H9 (cell line): ENCODE results near the gene AQP5. TPM values are rescaled to one million over a fixed set of nuclear protein-coding genes. Genes with fewer than 3 reads are reported as not detected.

Experiments
- DNase-seq: peaks from one replicate; pipeline ENCODE4 v3.0.0-alpha.2; 2017
- H2AFZ ChIP-seq: one replicate; pipeline ENCODE4 v1.6.1; 2013; ENCODE audit warnings: mild to moderate bottlenecking, low read length, control low read depth, moderate library complexity
- H2AK5ac ChIP-seq: 2 replicates; pipeline ENCODE4 v1.6.1; 2013; ENCODE audit warnings: low read length, control low read depth, mixed read lengths; ENCODE audit not compliant: insufficient read length
- H2BK120ac ChIP-seq: one replicate; pipeline ENCODE4 v1.6.1; 2013; ENCODE audit warnings: low read depth, mild to moderate bottlenecking, low read length, control low read depth, inconsistent platforms; ENCODE audit not compliant: poor library complexity, severe bottlenecking
- H2BK12ac ChIP-seq: 2 replicates; pipeline ENCODE4 v1.6.1; 2013; ENCODE audit warnings: low read length, control low read depth, mixed read lengths, low read depth; ENCODE audit not compliant: insufficient read length
- H2BK15ac ChIP-seq: 2 replicates; pipeline ENCODE4 v1.6.1; 2013; ENCODE audit warnings: low read depth, low read length, control low read depth
- H2BK20ac ChIP-seq: one replicate; pipeline ENCODE4 v1.6.1; 2013; ENCODE audit warnings: low read depth, mild to moderate bottlenecking, low read length, control low read depth, inconsistent platforms; ENCODE audit not compliant: poor library complexity, severe bottlenecking
- H2BK5ac ChIP-seq: 2 replicates; pipeline ENCODE4 v1.6.1; 2013; ENCODE audit warnings: low read length, control low read depth, mixed read lengths; ENCODE audit not compliant: insufficient read length
- H3K14ac ChIP-seq: 2 replicates; pipeline ENCODE4 v1.6.1; 2013; ENCODE audit warnings: low read length, control low read depth; ENCODE audit not compliant: insufficient read depth
- H3K18ac ChIP-seq: 2 replicates; pipeline ENCODE4 v1.6.1; 2013; ENCODE audit warnings: low read depth, mild to moderate bottlenecking, mixed read lengths, low read length, control low read depth; ENCODE audit not compliant: insufficient read length
- H3K23ac ChIP-seq: 2 replicates; pipeline ENCODE4 v1.6.1; 2013; ENCODE audit warnings: low read length, control low read depth, mixed read lengths, low read depth; ENCODE audit not compliant: insufficient read length
- H3K23me2 ChIP-seq: 2 replicates; pipeline ENCODE4 v1.6.1; 2013; ENCODE audit warnings: low read depth, mild to moderate bottlenecking, mixed read lengths, low read length, control low read depth; ENCODE audit not compliant: insufficient read length, poor library complexity, severe bottlenecking
- H3K27ac ChIP-seq: 2 replicates; pipeline ENCODE4 v1.5.1; 2013; ENCODE audit warnings: low read length, control low read depth, mixed read lengths, low read depth; ENCODE audit not compliant: insufficient read length
- H3K27me3 ChIP-seq: 2 replicates; pipeline ENCODE4 v1.6.1; 2013; ENCODE audit warnings: low read length, control low read depth, inconsistent platforms; ENCODE audit not compliant: insufficient read depth
- H3K4ac ChIP-seq: 2 replicates; pipeline ENCODE4 v1.6.1; 2013; ENCODE audit warnings: low read depth, mild to moderate bottlenecking, control low read depth, inconsistent platforms, low read length, moderate library complexity
- H3K4me1 ChIP-seq: 2 replicates; pipeline ENCODE4 v1.6.1; 2013; ENCODE audit warnings: low read length, control low read depth, inconsistent platforms; ENCODE audit not compliant: insufficient read depth
- H3K4me2 ChIP-seq: 2 replicates; pipeline ENCODE4 v1.6.1; 2013; ENCODE audit warnings: low read length, control low read depth, mixed read lengths; ENCODE audit not compliant: insufficient read length, insufficient read depth
- H3K56ac ChIP-seq: 2 replicates; pipeline ENCODE4 v1.6.1; 2013; ENCODE audit warnings: low read depth, mild to moderate bottlenecking, mixed read lengths, low read length, control low read depth; ENCODE audit not compliant: insufficient read length
- H3K79me1 ChIP-seq: 2 replicates; pipeline ENCODE4 v1.6.1; 2013; ENCODE audit warnings: low read depth, mild to moderate bottlenecking, moderate library complexity, low read length, control low read depth, inconsistent platforms; ENCODE audit not compliant: insufficient read depth, poor library complexity, severe bottlenecking
- H3K79me2 ChIP-seq: 2 replicates; pipeline ENCODE4 v1.6.1; 2013; ENCODE audit warnings: low read length, control low read depth, inconsistent platforms; ENCODE audit not compliant: insufficient read depth
- H3K9ac ChIP-seq: 2 replicates; pipeline ENCODE4 v1.6.1; 2013; ENCODE audit warnings: low read length, control low read depth, mixed read lengths; ENCODE audit not compliant: insufficient read length; ENCODE audit errors: extremely low read depth
- H3K9me3 ChIP-seq: one replicate; pipeline ENCODE4 v1.6.1; 2013; ENCODE audit warnings: low read depth, low read length, inconsistent platforms; ENCODE audit not compliant: control insufficient read depth
- H3T11ph ChIP-seq: one replicate; pipeline ENCODE4 v1.6.1; 2013; ENCODE audit warnings: mild to moderate bottlenecking, low read length, control low read depth, inconsistent platforms
- H4K20me1 ChIP-seq: one replicate; pipeline ENCODE4 v1.6.1; 2013; ENCODE audit not compliant: control insufficient read depth, insufficient read length, insufficient read depth
- H4K5ac ChIP-seq: 2 replicates; pipeline ENCODE4 v1.6.1; 2013; ENCODE audit warnings: low read depth, mild to moderate bottlenecking, mixed read lengths, low read length, control low read depth; ENCODE audit not compliant: insufficient read length
- H4K8ac ChIP-seq: replicated peaks from 2 replicates; pipeline ENCODE4 v1.6.1; 2013; ENCODE audit warnings: low read length, control low read depth, mixed read lengths, low read depth; ENCODE audit not compliant: insufficient read length
- H4K91ac ChIP-seq: 2 replicates; pipeline ENCODE4 v1.6.1; 2013; ENCODE audit warnings: low read depth, mild to moderate bottlenecking, moderate library complexity, mixed read lengths, low read length, control low read depth; ENCODE audit not compliant: insufficient read length
- H3K27ac Mint-ChIP-seq, 3 experiments: 2 replicates in 2 of 3; 3 replicates in 1 of 3; pipeline ENCODE4 v1.8.0; 2020 to 2021; ENCODE audit warnings: mixed read lengths in 3 of 3, mild to moderate bottlenecking in 1 of 3, moderate library complexity in 1 of 3
- H3K27me3 Mint-ChIP-seq: 2 replicates; pipeline ENCODE4 v1.8.0; 2021; ENCODE audit warnings: low read depth, mild to moderate bottlenecking, moderate library complexity, mixed read lengths
- H3K36me3 Mint-ChIP-seq, 3 experiments: 2 replicates in 2 of 3; 3 replicates in 1 of 3; pipeline ENCODE4 v1.8.0; 2020 to 2021; ENCODE audit warnings: low read depth in 3 of 3, mixed read lengths in 3 of 3; ENCODE audit not compliant: insufficient read depth in 1 of 3
- H3K4me1 Mint-ChIP-seq, 2 experiments: 2 replicates each; pipeline ENCODE4 v1.8.0; 2020; ENCODE audit warnings: mixed read lengths in 2 of 2
- H3K4me3 Mint-ChIP-seq, 2 experiments: 2 replicates in 1 of 2; 3 replicates in 1 of 2; pipeline ENCODE4 v1.8.0; 2020 to 2021; ENCODE audit warnings: mild to moderate bottlenecking in 2 of 2, mixed read lengths in 2 of 2, moderate library complexity in 1 of 2
- H3K9me3 Mint-ChIP-seq, 2 experiments: 2 replicates in 1 of 2; 3 replicates in 1 of 2; pipeline ENCODE4 v1.8.0; 2020; ENCODE audit warnings: mild to moderate bottlenecking in 2 of 2, mixed read lengths in 2 of 2, moderate library complexity in 1 of 2
- CTCF ChIP-seq: fragments of 200-600 bp; sonication (generic); conservative IDR thresholded peaks from 3 replicates; pipeline ENCODE4 v1.8.0; 2021; ENCODE audit warnings: antibody characterized with exemption, mild to moderate bottlenecking
- WGBS: extraction: QIAGEN DNeasy Blood & Tissue Kit; methylation state at CpG from one replicate; pipeline ENCODE4 v1.1.7; 2013; ENCODE audit warnings: missing lambda C conversion rate, low lambda C conversion rate, mixed read lengths; ENCODE audit not compliant: insufficient read length; ENCODE audit errors: extremely low coverage; 5-methylcytosine and 5-hydroxymethylcytosine counted together
- total RNA-seq: library from RNA; stranded (reverse); gene quantifications from 2 replicates; pipeline ENCODE4 v1.2.1, GENCODE V29; 2021

The AQP5 gene
- total RNA-seq, 1 experiment from 2014 or later = 2.8 TPM

- no peak overlapping the region for H2AFZ ChIP-seq
- peak; percentile 71 for DNase-seq
Measured at GRCh38 chr12:49974231-49974675, 12.6 kb downstream of the AQP5 start.

More at GRCh38 chr12:49974231-49974675, 12.6 kb downstream of the AQP5 start:
- Histone ChIP-seq H2BK5ac (no peak overlapping the region), H4K20me1 (no peaks in the 10 kb centered on the region), H3K9ac (no peak overlapping the region), H3K27ac (no peak overlapping the region), H3T11ph (no peak overlapping the region), H4K5ac (no peak overlapping the region), H3K4ac (no peak overlapping the region), H2BK12ac (no peak overlapping the region), H4K91ac (no peak overlapping the region), H3K18ac (no peak overlapping the region), H2BK20ac (no peak overlapping the region), H4K8ac (no peak overlapping the region), H3K79me2 (no peaks in the 10 kb centered on the region), H2BK15ac (no peak overlapping the region), H2AK5ac (no peak overlapping the region), H3K23me2 (no peaks in the 10 kb centered on the region), H3K14ac (no peak overlapping the region), H3K23ac (no peak overlapping the region), H3K9me3 (no peaks in the 10 kb centered on the region), H3K4me1 (no peaks in the 10 kb centered on the region), H3K56ac (no peak overlapping the region), H3K27me3 (no peaks in the 10 kb centered on the region; the same call in 1 of the 2 replicates), H3K4me2 (no peak overlapping the region), H3K79me1 (no peaks in the 10 kb centered on the region), H2BK120ac (no peak overlapping the region)
- TF ChIP-seq CTCF = peak; percentile 48; the same call in 2 of the 3 replicates
- no CpG with 5 or more reads among the region's 15 CpGs for WGBS
- Mint-ChIP-seq H3K27ac (no peak overlapping the region), H3K36me3 (no peaks in the 10 kb centered on the region), H3K9me3 (no peaks in the 10 kb centered on the region), H3K27me3 (peaks cover 3% of the 10 kb centered on the region; the same call in 1 of the 2 replicates), H3K4me3 (no peak overlapping the region), H3K4me1 (peaks cover 13 to 21% of the 10 kb centered on the region in 2 experiments)
